ENCODE results near the gene SSB. TPM values are rescaled to one million over a fixed set of nuclear protein-coding genes. Genes with fewer than 3 reads are reported as not detected.
A peak's percentile ranks its signal among the peaks of the same experiment; 100 is the strongest.

The SSB gene
- total RNA-seq, 1 donor from 2014 or later: 296 TPM

GRCh38 chr2:169781249-169782013 lies 17.2 kb upstream of the SSB start:
- TF ChIP-seq CTCF (IDR thresholded peaks at IDR 0.05) (no peak), EZH2phosphoT487 (IDR thresholded peaks at IDR 0.05) (no peak), EZH2 (IDR thresholded peaks at IDR 0.05) (no peak)
- H3K36me3 Mint-ChIP-seq: peaks cover 11% of the 10 kb centered on the region
- Histone ChIP-seq H4K20me1 (ENCODE audit: low read depth) (no peaks in the 10 kb centered on the region), H3K9ac (no peak overlapping the region), H3K4me2 (no peak overlapping the region), H3K4me3 (no peak overlapping the region), H3K36me3 (no peaks in the 10 kb centered on the region), H3K4me1 (no peaks in the 10 kb centered on the region), H2AFZ (replicated peaks) (no peak overlapping the region), H3K79me2 (ENCODE audit: low read depth) (no peaks in the 10 kb centered on the region), H3K9me3 (ENCODE audit: low read depth) (no peaks in the 10 kb centered on the region), H3K27me3 (no peaks in the 10 kb centered on the region), H3K27ac (no peak overlapping the region), H3F3A (ENCODE audit: low read depth) (no peaks in the 10 kb centered on the region)
- no peaks in the 10 kb centered on the region for H3K9me3 Mint-ChIP-seq
- no peak overlapping the region for H3K27ac Mint-ChIP-seq
- H3K27me3 Mint-ChIP-seq (ENCODE audit: insufficient read depth, low read depth): peaks cover 2% of the 10 kb centered on the region
- DNase-seq (ENCODE audit: low spot score): no peak
- no peak overlapping the region for H3K4me3 Mint-ChIP-seq
- no peaks in the 10 kb centered on the region for H3K4me1 Mint-ChIP-seq

- no peak overlapping the region for H3K9ac ChIP-seq
- H3K9me3 ChIP-seq (ENCODE audit: low read depth): no peaks in the 10 kb centered on the region
- Mint-ChIP-seq H3K36me3 (peaks cover 11% of the 10 kb centered on the region), H3K4me3 (no peak overlapping the region), H3K27ac (no peak overlapping the region), H3K4me1 (no peaks in the 10 kb centered on the region), H3K9me3 (no peaks in the 10 kb centered on the region), H3K27me3 (ENCODE audit: insufficient read depth, low read depth) (peaks cover 2% of the 10 kb centered on the region)
- no peaks in the 10 kb centered on the region for H3K79me2 ChIP-seq (ENCODE audit: low read depth)
- H3K27me3 ChIP-seq: no peaks in the 10 kb centered on the region
- H3K4me3 ChIP-seq: no peak overlapping the region
- TF ChIP-seq EZH2phosphoT487 (IDR thresholded peaks at IDR 0.05) (no peak), CTCF (IDR thresholded peaks at IDR 0.05) (no peak), EZH2 (IDR thresholded peaks at IDR 0.05) (no peak)
- H4K20me1 ChIP-seq (ENCODE audit: low read depth): no peaks in the 10 kb centered on the region
- H3K27ac ChIP-seq: no peak overlapping the region
- no peaks in the 10 kb centered on the region for H3K4me1 ChIP-seq
- peak; percentile 8 for DNase-seq (ENCODE audit: low spot score)
- no peaks in the 10 kb centered on the region for H3K36me3 ChIP-seq
- H2AFZ ChIP-seq (replicated peaks): no peak overlapping the region
- H3K4me2 ChIP-seq: no peak overlapping the region
- no peaks in the 10 kb centered on the region for H3F3A ChIP-seq (ENCODE audit: low read depth)
These were observed 16.2 kb upstream of the SSB start for GRCh38 chr2:169782513-169782912.

GRCh38 chr2:169790581-169790980 lies 8.1 kb upstream of the SSB start:
- H3K9me3 ChIP-seq (ENCODE audit: low read depth): no peaks in the 10 kb centered on the region
- Mint-ChIP-seq H3K4me3 (no peak overlapping the region), H3K27ac (no peak overlapping the region), H3K36me3 (peaks cover 7% of the 10 kb centered on the region), H3K4me1 (peaks cover 8% of the 10 kb centered on the region), H3K27me3 (ENCODE audit: insufficient read depth, low read depth) (peaks cover 2% of the 10 kb centered on the region), H3K9me3 (no peaks in the 10 kb centered on the region)
- H3K36me3 ChIP-seq: no peaks in the 10 kb centered on the region
- peaks cover 28% of the 10 kb centered on the region for H3F3A ChIP-seq (ENCODE audit: low read depth)
- peaks cover 6% of the 10 kb centered on the region for H3K4me1 ChIP-seq
- no peak overlapping the region for H3K4me2 ChIP-seq
- no peak for DNase-seq (ENCODE audit: low spot score)
- H4K20me1 ChIP-seq (ENCODE audit: low read depth): no peaks in the 10 kb centered on the region
- TF ChIP-seq EZH2phosphoT487 (IDR thresholded peaks at IDR 0.05) (no peak), CTCF (IDR thresholded peaks at IDR 0.05) (no peak), EZH2 (IDR thresholded peaks at IDR 0.05) (no peak)
- H3K27me3 ChIP-seq: no peaks in the 10 kb centered on the region
- no peak overlapping the region for H3K27ac ChIP-seq
- no peak overlapping the region for H3K9ac ChIP-seq
- H3K79me2 ChIP-seq (ENCODE audit: low read depth): no peaks in the 10 kb centered on the region
- no peak overlapping the region for H2AFZ ChIP-seq (replicated peaks)
- no peak overlapping the region for H3K4me3 ChIP-seq
